A549 (cell line): ENCODE results near the gene ITGB1. TPM values are rescaled to one million over a fixed set of nuclear protein-coding genes. Genes with fewer than 3 reads are reported as not detected.

ENCODE experiments used
- ATAC-seq, 2 experiments: fragments of 200-7000 bp in 1 of 2; fragments of >200 bp in 1 of 2; cut with Nextera tagmentation in 1 of 2; cut with Tn5 transposase in 1 of 2; 3 replicates each; pipeline versions ENCODE4 v1.8.0 to v1.9.1; 2018 to 2020; ENCODE audit warnings: mild to moderate bottlenecking in 1 of 2, moderate library complexity in 1 of 2
- CTCF ChIA-PET: fragments of 300-600 bp; sonication (Branson Sonifier 250); formaldehyde crosslinking; extraction: SDS; loops from one replicate; lab custom pipeline; 2021; ENCODE audit warnings: antibody characterized with exemption, inconsistent platforms; lab: Yijun Ruan, JAX
- POLR2A ChIA-PET: fragments of 350-600 bp; formaldehyde crosslinking; extraction: SDS; loops from one replicate; lab custom pipeline; 2021; ENCODE audit warnings: antibody characterized with exemption, inconsistent platforms; lab: Yijun Ruan, JAX
- DNase-seq, 2 experiments: peaks; one replicate each; pipeline versions ENCODE4 v3.0.0 to v3.0.0-alpha.2; 2011 to 2016; ENCODE audit warnings: low read depth in 1 of 2, low spot score in 1 of 2
- FAIRE-seq: peaks from 2 replicates; lab custom pipeline; 2011; peaks lifted over from hg19 to GRCh38; lab: Jason Lieb, UNC
- H3K27ac ChIP-seq, 2 experiments: fragments of >200 bp; sonication (Bioruptor Twin); formaldehyde crosslinking; 3 replicates each; pipeline ENCODE4 v1.5.1; 2016 to 2017
- H3K4me1 ChIP-seq: fragments of >200 bp; sonication (Bioruptor Twin); formaldehyde crosslinking; 3 replicates; pipeline ENCODE4 v1.6.1; 2016
- H3K4me2 ChIP-seq: fragments of >200 bp; sonication (Bioruptor Twin); formaldehyde crosslinking; 3 replicates; pipeline ENCODE4 v1.6.1; 2016
- H3K4me3 ChIP-seq: fragments of >200 bp; sonication (Bioruptor Twin); formaldehyde crosslinking; 3 replicates; pipeline ENCODE4 v1.5.1; 2016
- H3K9me3 ChIP-seq: fragments of >200 bp; sonication (Bioruptor Twin); formaldehyde crosslinking; 3 replicates; pipeline ENCODE4 v1.6.1; 2016
- CBX2 ChIP-seq: fragments of 200-600 bp; sonication (generic); IDR thresholded peaks from 2 replicates; pipeline ENCODE4 v1.6.1; 2016; ENCODE audit warnings: low read depth, mild to moderate bottlenecking, borderline replicate concordance
- CBX8 ChIP-seq: fragments of 200-600 bp; sonication (generic); IDR thresholded peaks from 2 replicates; pipeline ENCODE4 v1.6.1; 2016
- CHD2 ChIP-seq: fragments of 150-350 bp; IDR thresholded peaks from 2 replicates; pipeline ENCODE4 v1.6.1; 2014; ENCODE audit warnings: low read length; ENCODE audit not compliant: partially characterized antibody
- EHF ChIP-seq: fragments of 250-450 bp; sonication (Bioruptor Pico); IDR thresholded peaks from 2 replicates; pipeline ENCODE4 v1.5.0; 2020; ENCODE audit warnings: mild to moderate bottlenecking
- ESRRA ChIP-seq: fragments of 150-350 bp; IDR thresholded peaks from 2 replicates; pipeline ENCODE4 v1.6.1; 2014; ENCODE audit warnings: mild to moderate bottlenecking, low read length, borderline replicate concordance
- FOSB ChIP-seq: fragments of 250-450 bp; sonication (Bioruptor Pico); IDR thresholded peaks from 2 replicates; pipeline ENCODE4 v1.5.0; 2020; ENCODE audit warnings: mild to moderate bottlenecking, moderate library complexity
- HEYL ChIP-seq: fragments of 250-450 bp; sonication (Bioruptor Pico); IDR thresholded peaks from 2 replicates; pipeline ENCODE4 v1.8.0; 2021; ENCODE audit warnings: mild to moderate bottlenecking, moderate library complexity
- HOXA7 ChIP-seq: fragments of 250-450 bp; sonication (Bioruptor Pico); IDR thresholded peaks from 2 replicates; pipeline ENCODE4 v1.5.0; 2020; ENCODE audit warnings: mild to moderate bottlenecking, moderate library complexity
- HOXB13 ChIP-seq: fragments of 250-450 bp; sonication (Bioruptor Pico); IDR thresholded peaks from 2 replicates; pipeline ENCODE4 v1.5.0; 2020; ENCODE audit warnings: low read depth, mild to moderate bottlenecking, moderate library complexity
- JUN ChIP-seq, 2 experiments: fragments of >200 bp; sonication (Bioruptor Twin); formaldehyde crosslinking; IDR thresholded peaks; 2 replicates in 1 of 2; 3 replicates in 1 of 2; pipeline ENCODE4 v1.6.1; 2016 to 2017
- KDM5A ChIP-seq: fragments of 200-600 bp; sonication (generic); IDR thresholded peaks from 2 replicates; pipeline ENCODE4 v1.6.1; 2016; ENCODE audit warnings: antibody characterized with exemption, mild to moderate bottlenecking
- NR3C1 ChIP-seq: fragments of >200 bp; sonication (Bioruptor Twin); formaldehyde crosslinking; IDR thresholded peaks from 3 replicates; pipeline ENCODE4 v1.6.1; 2017
- PHF8 ChIP-seq: fragments of 200-600 bp; sonication (generic); IDR thresholded peaks from 2 replicates; pipeline ENCODE4 v1.6.1; 2016; ENCODE audit warnings: low read depth, mild to moderate bottlenecking, antibody characterized with exemption, moderate library complexity, borderline replicate concordance
- POLR2AphosphoS2 ChIP-seq: conservative IDR thresholded peaks from 2 replicates; pipeline ENCODE4 v1.6.1; 2012; ENCODE audit warnings: low read length, improper control_type of control experiment, inconsistent platforms
- RAD21 ChIP-seq, 2 experiments: fragments of >200 bp in 1 of 2; sonication (Bioruptor Twin) in 1 of 2; formaldehyde crosslinking in 1 of 2; IDR thresholded peaks in 1 of 2; conservative IDR thresholded peaks in 1 of 2; 2 replicates in 1 of 2; 3 replicates in 1 of 2; pipeline ENCODE4 v1.6.1; 2012 to 2018; ENCODE audit warnings: inconsistent platforms in 1 of 2
- SREBF2 ChIP-seq: fragments of 450-650 bp; IDR thresholded peaks from 2 replicates; pipeline ENCODE4 v1.6.1; 2014; ENCODE audit warnings: mild to moderate bottlenecking, moderate library complexity
- TFCP2L1 ChIP-seq: fragments of 250-450 bp; sonication (Bioruptor Pico); IDR thresholded peaks from 2 replicates; pipeline ENCODE4 v1.5.0; 2021; ENCODE audit warnings: mild to moderate bottlenecking
- ZC3H11A ChIP-seq: fragments of 450-650 bp; IDR thresholded peaks from 2 replicates; pipeline ENCODE4 v1.6.1; 2014; ENCODE audit warnings: antibody characterized with exemption, mild to moderate bottlenecking
- ZNF302 ChIP-seq: fragments of 250-450 bp; sonication (Bioruptor Pico); IDR thresholded peaks from 2 replicates; pipeline ENCODE4 v1.9.0; 2021; ENCODE audit warnings: inconsistent platforms, mild to moderate bottlenecking, moderate library complexity
- WGBS: methylation state at CpG from one replicate; pipeline ENCODE4 v1.1.6; 2017; ENCODE audit errors: missing lambda C conversion rate; 5-methylcytosine and 5-hydroxymethylcytosine counted together
- polyA plus RNA-seq, 4 experiments: library from polyadenylated mRNA; depleted of rRNA in 3 of 4; stranded (reverse); fragments of >200 nt; fragmentation: RNase III in 1 of 4; extraction: RNeasy Plus Mini Kit Qiagen cat#74134 plus additional on column Dnase treatment in 1 of 4; gene quantifications; 2 replicates in 3 of 4; 3 replicates in 1 of 4; pipeline ENCODE4 v1.2.3, GENCODE V29; 2011 to 2017
- TF ChIP-seq, protein P1 (sequence below): fragments of 250-450 bp; sonication (Bioruptor Pico); IDR thresholded peaks from 2 replicates; pipeline ENCODE4 v1.5.0; 2020; ENCODE audit warnings: low read depth, mild to moderate bottlenecking, moderate library complexity
- TF ChIP-seq, protein P2 (sequence below): IDR thresholded peaks from 2 replicates; pipeline ENCODE4 v1.6.1; 2012
- TF ChIP-seq, protein P3 (sequence below): IDR thresholded peaks from 2 replicates; pipeline ENCODE4 v1.6.1; 2012; ENCODE audit warnings: low read depth, borderline replicate concordance
- TF ChIP-seq, protein P4 (sequence below): IDR thresholded peaks from 2 replicates; pipeline ENCODE4 v1.6.1; 2012
- TF ChIP-seq, protein P5 (sequence below): fragments of >200 bp; sonication (Bioruptor Twin); formaldehyde crosslinking; IDR thresholded peaks from 3 replicates; pipeline ENCODE4 v1.5.1; 2016
- TF ChIP-seq, protein P6 (sequence below): fragments of 250-450 bp; sonication (Bioruptor Pico); IDR thresholded peaks from 2 replicates; pipeline ENCODE4 v1.5.0; 2021; ENCODE audit warnings: mild to moderate bottlenecking, moderate library complexity, borderline replicate concordance
- TF ChIP-seq, protein P7 (sequence below): fragments of 200-600 bp; sonication (generic); IDR thresholded peaks from 2 replicates; pipeline ENCODE4 v1.6.1; 2016; ENCODE audit warnings: antibody characterized with exemption, mild to moderate bottlenecking, moderate library complexity

The ITGB1 gene
- polyA plus RNA-seq, 2 of the 4 experiments (the other 2 are of a cell fraction), result 1,270 to 2,408 TPM

DNA sequence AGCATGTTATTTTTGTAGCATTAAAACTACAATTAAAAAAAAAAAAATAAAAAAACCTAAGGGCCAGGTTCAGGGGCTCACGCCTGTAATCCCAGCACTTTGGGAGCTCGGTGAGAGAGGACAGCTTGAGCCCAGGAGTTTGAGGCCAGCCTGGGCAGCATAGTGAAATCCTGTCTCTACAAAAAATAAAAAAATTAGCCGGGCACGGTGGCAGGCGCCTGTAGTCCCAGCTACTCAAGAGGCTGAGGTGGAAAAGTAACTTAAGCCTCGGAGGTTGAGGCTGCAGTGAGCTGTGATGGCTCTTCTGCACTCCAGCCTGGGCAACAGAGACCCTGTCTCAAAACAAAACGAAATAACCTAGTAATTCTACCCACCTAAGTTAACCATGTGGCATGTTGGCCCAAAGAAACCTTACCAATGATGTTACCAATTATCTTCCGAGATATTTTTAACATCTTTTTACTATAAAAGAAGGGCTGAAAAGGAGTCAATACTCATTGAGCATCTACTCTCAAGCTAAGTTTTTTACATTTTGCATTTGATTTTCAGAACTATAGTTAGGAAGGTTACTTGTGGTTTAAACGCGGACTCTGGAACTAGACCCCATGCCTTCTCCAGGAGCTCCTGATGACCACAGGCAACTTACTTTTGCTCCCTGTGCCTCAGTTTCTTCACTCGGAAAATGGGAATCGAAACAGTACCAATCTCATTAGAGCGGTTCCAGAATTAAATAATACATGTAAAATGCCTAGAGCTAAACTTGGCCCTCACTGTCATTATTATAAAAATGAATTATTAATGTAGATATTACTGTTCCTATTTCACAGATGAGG, 1.4 kb downstream of the ITGB1 start (continued):
- TF ChIP-seq, protein P1, sequence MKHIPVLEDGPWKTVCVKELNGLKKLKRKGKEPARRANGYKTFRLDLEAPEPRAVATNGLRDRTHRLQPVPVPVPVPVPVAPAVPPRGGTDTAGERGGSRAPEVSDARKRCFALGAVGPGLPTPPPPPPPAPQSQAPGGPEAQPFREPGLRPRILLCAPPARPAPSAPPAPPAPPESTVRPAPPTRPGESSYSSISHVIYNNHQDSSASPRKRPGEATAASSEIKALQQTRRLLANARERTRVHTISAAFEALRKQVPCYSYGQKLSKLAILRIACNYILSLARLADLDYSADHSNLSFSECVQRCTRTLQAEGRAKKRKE, result no peak
- no peak for TF ChIP-seq HEYL (CRISPR knock-in tag)
- TF ChIP-seq, protein P2, sequence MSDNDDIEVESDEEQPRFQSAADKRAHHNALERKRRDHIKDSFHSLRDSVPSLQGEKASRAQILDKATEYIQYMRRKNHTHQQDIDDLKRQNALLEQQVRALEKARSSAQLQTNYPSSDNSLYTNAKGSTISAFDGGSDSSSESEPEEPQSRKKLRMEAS, result 0 out of 2 replicates have a peak, but pooled peaks have one; percentile 37
- peak; percentile 82 for TF ChIP-seq HOXA7 (CRISPR knock-in tag)

DNA sequence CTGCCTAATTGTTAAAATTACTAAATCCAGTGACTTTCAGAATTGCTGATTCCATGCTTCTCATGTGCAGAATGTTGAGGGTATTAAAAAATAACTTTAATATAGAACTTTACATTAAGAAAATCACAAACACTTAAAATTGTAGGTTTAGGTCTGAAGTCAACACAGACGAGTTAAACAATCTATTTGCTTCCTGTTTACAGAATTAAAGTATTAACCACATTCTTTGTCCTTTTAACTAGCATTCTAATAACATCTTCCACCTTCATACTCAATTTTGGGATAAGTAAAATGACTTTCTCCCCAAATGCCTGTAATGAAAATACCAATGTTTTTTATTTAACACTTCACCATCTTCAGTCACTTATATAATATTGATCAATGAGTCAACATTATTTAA, 2.2 kb downstream of the ITGB1 start:
- ATAC-seq (no peak), FAIRE-seq (no peak), DNase-seq (no peak)
- Histone ChIP-seq H3K27ac (peak overlapping the region; percentile 99 to 100), H3K4me3 (peak overlapping the region; percentile 74), H3K4me1 (peaks cover 38% of the 10 kb centered on the region), H3K4me2 (peak overlapping the region; percentile 97), H3K9me3 (no peaks in the 10 kb centered on the region)
- ChIA-PET CTCF (interaction anchor here (3.2 to 7.0 kb wide), 3 partner anchors 12 to 53 kb away, joined by 13 to 59 read pairs (median 15); no protein-coding TSS in a partner anchor), POLR2A (interaction anchor here (0.8 to 6.1 kb wide), 7 partner anchors 16 to 53 kb away, joined by 4 to 103 read pairs (median 5); no protein-coding TSS in a partner anchor)
- WGBS, result 1% methylated on average over 1 of the region's 1 CpG
- TF ChIP-seq EHF, result no peak
- TF ChIP-seq, protein P3, sequence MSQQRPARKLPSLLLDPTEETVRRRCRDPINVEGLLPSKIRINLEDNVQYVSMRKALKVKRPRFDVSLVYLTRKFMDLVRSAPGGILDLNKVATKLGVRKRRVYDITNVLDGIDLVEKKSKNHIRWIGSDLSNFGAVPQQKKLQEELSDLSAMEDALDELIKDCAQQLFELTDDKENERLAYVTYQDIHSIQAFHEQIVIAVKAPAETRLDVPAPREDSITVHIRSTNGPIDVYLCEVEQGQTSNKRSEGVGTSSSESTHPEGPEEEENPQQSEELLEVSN, result no peak
- no peak for TF ChIP-seq NR3C1
- TF ChIP-seq CHD2, result no peak
- TF ChIP-seq, protein P4, sequence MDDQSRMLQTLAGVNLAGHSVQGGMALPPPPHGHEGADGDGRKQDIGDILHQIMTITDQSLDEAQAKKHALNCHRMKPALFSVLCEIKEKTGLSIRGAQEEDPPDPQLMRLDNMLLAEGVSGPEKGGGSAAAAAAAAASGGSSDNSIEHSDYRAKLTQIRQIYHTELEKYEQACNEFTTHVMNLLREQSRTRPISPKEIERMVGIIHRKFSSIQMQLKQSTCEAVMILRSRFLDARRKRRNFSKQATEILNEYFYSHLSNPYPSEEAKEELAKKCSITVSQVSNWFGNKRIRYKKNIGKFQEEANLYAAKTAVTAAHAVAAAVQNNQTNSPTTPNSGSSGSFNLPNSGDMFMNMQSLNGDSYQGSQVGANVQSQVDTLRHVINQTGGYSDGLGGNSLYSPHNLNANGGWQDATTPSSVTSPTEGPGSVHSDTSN, result no peak
- TF ChIP-seq, protein P2, result no peak
- peak; percentile 84 for TF ChIP-seq HOXA7 (CRISPR knock-in tag)
- TF ChIP-seq, protein P5, sequence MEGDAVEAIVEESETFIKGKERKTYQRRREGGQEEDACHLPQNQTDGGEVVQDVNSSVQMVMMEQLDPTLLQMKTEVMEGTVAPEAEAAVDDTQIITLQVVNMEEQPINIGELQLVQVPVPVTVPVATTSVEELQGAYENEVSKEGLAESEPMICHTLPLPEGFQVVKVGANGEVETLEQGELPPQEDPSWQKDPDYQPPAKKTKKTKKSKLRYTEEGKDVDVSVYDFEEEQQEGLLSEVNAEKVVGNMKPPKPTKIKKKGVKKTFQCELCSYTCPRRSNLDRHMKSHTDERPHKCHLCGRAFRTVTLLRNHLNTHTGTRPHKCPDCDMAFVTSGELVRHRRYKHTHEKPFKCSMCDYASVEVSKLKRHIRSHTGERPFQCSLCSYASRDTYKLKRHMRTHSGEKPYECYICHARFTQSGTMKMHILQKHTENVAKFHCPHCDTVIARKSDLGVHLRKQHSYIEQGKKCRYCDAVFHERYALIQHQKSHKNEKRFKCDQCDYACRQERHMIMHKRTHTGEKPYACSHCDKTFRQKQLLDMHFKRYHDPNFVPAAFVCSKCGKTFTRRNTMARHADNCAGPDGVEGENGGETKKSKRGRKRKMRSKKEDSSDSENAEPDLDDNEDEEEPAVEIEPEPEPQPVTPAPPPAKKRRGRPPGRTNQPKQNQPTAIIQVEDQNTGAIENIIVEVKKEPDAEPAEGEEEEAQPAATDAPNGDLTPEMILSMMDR, result no peak
- TF ChIP-seq FOSB, result peak; percentile 58; the same call in 1 of the 2 replicates
- no peak for TF ChIP-seq ESRRA
- TF ChIP-seq, protein P6, sequence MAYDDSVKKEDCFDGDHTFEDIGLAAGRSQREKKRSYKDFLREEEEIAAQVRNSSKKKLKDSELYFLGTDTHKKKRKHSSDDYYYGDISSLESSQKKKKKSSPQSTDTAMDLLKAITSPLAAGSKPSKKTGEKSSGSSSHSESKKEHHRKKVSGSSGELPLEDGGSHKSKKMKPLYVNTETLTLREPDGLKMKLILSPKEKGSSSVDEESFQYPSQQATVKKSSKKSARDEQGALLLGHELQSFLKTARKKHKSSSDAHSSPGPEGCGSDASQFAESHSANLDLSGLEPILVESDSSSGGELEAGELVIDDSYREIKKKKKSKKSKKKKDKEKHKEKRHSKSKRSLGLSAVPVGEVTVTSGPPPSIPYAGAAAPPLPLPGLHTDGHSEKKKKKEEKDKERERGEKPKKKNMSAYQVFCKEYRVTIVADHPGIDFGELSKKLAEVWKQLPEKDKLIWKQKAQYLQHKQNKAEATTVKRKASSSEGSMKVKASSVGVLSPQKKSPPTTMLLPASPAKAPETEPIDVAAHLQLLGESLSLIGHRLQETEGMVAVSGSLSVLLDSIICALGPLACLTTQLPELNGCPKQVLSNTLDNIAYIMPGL (CRISPR knock-in tag), result no peak
- no peak for TF ChIP-seq CBX2
- TF ChIP-seq, protein P7, sequence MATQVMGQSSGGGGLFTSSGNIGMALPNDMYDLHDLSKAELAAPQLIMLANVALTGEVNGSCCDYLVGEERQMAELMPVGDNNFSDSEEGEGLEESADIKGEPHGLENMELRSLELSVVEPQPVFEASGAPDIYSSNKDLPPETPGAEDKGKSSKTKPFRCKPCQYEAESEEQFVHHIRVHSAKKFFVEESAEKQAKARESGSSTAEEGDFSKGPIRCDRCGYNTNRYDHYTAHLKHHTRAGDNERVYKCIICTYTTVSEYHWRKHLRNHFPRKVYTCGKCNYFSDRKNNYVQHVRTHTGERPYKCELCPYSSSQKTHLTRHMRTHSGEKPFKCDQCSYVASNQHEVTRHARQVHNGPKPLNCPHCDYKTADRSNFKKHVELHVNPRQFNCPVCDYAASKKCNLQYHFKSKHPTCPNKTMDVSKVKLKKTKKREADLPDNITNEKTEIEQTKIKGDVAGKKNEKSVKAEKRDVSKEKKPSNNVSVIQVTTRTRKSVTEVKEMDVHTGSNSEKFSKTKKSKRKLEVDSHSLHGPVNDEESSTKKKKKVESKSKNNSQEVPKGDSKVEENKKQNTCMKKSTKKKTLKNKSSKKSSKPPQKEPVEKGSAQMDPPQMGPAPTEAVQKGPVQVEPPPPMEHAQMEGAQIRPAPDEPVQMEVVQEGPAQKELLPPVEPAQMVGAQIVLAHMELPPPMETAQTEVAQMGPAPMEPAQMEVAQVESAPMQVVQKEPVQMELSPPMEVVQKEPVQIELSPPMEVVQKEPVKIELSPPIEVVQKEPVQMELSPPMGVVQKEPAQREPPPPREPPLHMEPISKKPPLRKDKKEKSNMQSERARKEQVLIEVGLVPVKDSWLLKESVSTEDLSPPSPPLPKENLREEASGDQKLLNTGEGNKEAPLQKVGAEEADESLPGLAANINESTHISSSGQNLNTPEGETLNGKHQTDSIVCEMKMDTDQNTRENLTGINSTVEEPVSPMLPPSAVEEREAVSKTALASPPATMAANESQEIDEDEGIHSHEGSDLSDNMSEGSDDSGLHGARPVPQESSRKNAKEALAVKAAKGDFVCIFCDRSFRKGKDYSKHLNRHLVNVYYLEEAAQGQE, result no peak
- no peak for TF ChIP-seq ZNF302 (CRISPR knock-in tag)
- TF ChIP-seq RAD21 (conservative IDR thresholded peaks at IDR 0.05 in 1 of 2, IDR thresholded peaks at IDR 0.05 in 1 of 2), result no peak
- no peak for TF ChIP-seq HOXB13 (CRISPR knock-in tag)
- TF ChIP-seq CBX8, result no peak
- TF ChIP-seq JUN (IDR thresholded peaks at IDR 0.05), result 0 out of 5 replicates have a peak, but pooled peaks of 1 of the 2 experiments have one; percentile 4
- TF ChIP-seq KDM5A, result no peak
- TF ChIP-seq POLR2AphosphoS2, result no peak
- TF ChIP-seq ZC3H11A, result no peak
- TF ChIP-seq TFCP2L1 (CRISPR knock-in tag), result no peak
- no peak for TF ChIP-seq PHF8
- TF ChIP-seq SREBF2, result no peak
